Panc1 (cell line): ENCODE data around the gene SYDE2. TPM values are rescaled to one million over a fixed set of nuclear protein-coding genes. Genes with fewer than 3 reads are reported as not detected.

ENCODE experiments used
- ATAC-seq: fragments of 200-7000 bp; cut with Tn5 transposase; 2 replicates; pipeline ENCODE4 v1.9.1; 2020; ENCODE audit warnings: mild to moderate bottlenecking, moderate library complexity
- BruUV-seq: library from RNA; stranded (reverse); fragments of 400-500 nt; replicated peaks from 2 replicates; lab custom pipeline; 2021; lab: Mats Ljungman, UMichigan
- CTCF ChIA-PET: fragments of 300-600 bp; sonication (Branson Sonifier 250); formaldehyde crosslinking; loops from one replicate; lab custom pipeline; 2022; ENCODE audit warnings: antibody characterized with exemption; lab: Charles Lee
- POLR2A ChIA-PET: fragments of 300-600 bp; sonication (Branson Sonifier 250); formaldehyde crosslinking; loops from one replicate; lab custom pipeline; 2022; ENCODE audit warnings: antibody characterized with exemption; lab: Charles Lee
- DNase-seq: peaks from one replicate; pipeline ENCODE4 v3.0.0-alpha.2; 2010; ENCODE audit warnings: low read depth, low spot score
- H3K27ac ChIP-seq: 2 replicates; pipeline ENCODE4 v1.5.1; 2011; ENCODE audit warnings: mild to moderate bottlenecking, low read length, inconsistent platforms
- H3K27me3 ChIP-seq: fragments of 200-500 bp; sonication (Bioruptor generic); 2 replicates; pipeline ENCODE4 v1.6.0; 2014; ENCODE audit warnings: low read length, inconsistent platforms; ENCODE audit not compliant: control insufficient read depth, insufficient read depth
- H3K36me3 ChIP-seq: fragments of 200-500 bp; sonication (Bioruptor generic); 2 replicates; pipeline ENCODE4 v1.5.1; 2014; ENCODE audit warnings: inconsistent platforms, mild to moderate bottlenecking, low read length, moderate library complexity; ENCODE audit not compliant: control insufficient read depth, insufficient read depth
- H3K4me1 ChIP-seq: 2 replicates; pipeline ENCODE4 v1.5.1; 2011; ENCODE audit warnings: inconsistent platforms, mild to moderate bottlenecking, low read length, moderate library complexity; ENCODE audit not compliant: control insufficient read depth, insufficient read depth
- H3K4me3 ChIP-seq, 2 experiments: 2 replicates each; pipeline ENCODE4 v1.5.1; 2011 to 2012; ENCODE audit warnings: low read depth in 2 of 2, low read length in 2 of 2, mild to moderate bottlenecking in 2 of 2, inconsistent platforms in 1 of 2, moderate library complexity in 1 of 2
- H3K9me3 ChIP-seq: fragments of 200-500 bp; sonication (Bioruptor generic); 2 replicates; pipeline ENCODE4 v1.5.1; 2014; ENCODE audit warnings: low read depth, mild to moderate bottlenecking, inconsistent platforms, low read length, moderate library complexity; ENCODE audit not compliant: control insufficient read depth, insufficient read depth
- POLR2AphosphoS5 ChIP-seq: IDR thresholded peaks from 2 replicates; pipeline ENCODE4 v1.6.1; 2012; ENCODE audit warnings: mild to moderate bottlenecking, low read depth, low read length, moderate library complexity
- REST ChIP-seq, 2 experiments: IDR thresholded peaks; 2 replicates each; pipeline ENCODE4 v1.6.1; 2011 to 2012; ENCODE audit warnings: low read depth in 2 of 2, control low read depth in 1 of 2, low read length in 1 of 2, mild to moderate bottlenecking in 1 of 2, moderate library complexity in 1 of 2; ENCODE audit not compliant: insufficient read depth in 1 of 2
- SIN3A ChIP-seq: IDR thresholded peaks from 2 replicates; pipeline ENCODE4 v1.6.1; 2012; ENCODE audit warnings: low read depth, mild to moderate bottlenecking, low read length, moderate library complexity, borderline replicate concordance; ENCODE audit not compliant: insufficient read depth
- TCF7L2 ChIP-seq: IDR thresholded peaks from 2 replicates; pipeline ENCODE4 v1.6.1; 2011; ENCODE audit warnings: mild to moderate bottlenecking, low read depth, low read length, inconsistent platforms
- in situ Hi-C: cut with HindIII; loops from 2 replicates; pipeline ENCODE4 v1.10.0; 2016; ENCODE audit warnings: low sequenced_read_pairs, low pct_unique_long_range_greater_than_20kb
- intact Hi-C: fragments of 100-400 bp; cut with micrococcal nuclease; formaldehyde crosslinking; loops from one replicate; pipeline ENCODE4 v1.10.0; 2022; ENCODE audit not compliant: unreplicated experiment
- total RNA-seq: library from RNA; stranded (reverse); gene quantifications from one replicate; pipeline ENCODE4 v1.2.1, GENCODE V29; 2021; ENCODE audit not compliant: unreplicated experiment
- TF ChIP-seq, protein P1 (sequence below): fragments of 450-650 bp; IDR thresholded peaks from 2 replicates; pipeline ENCODE4 v1.5.1; 2017; ENCODE audit warnings: mild to moderate bottlenecking

The SYDE2 gene
- total RNA-seq, 1 experiment from 2014 or later: 18.2 TPM

DNA sequence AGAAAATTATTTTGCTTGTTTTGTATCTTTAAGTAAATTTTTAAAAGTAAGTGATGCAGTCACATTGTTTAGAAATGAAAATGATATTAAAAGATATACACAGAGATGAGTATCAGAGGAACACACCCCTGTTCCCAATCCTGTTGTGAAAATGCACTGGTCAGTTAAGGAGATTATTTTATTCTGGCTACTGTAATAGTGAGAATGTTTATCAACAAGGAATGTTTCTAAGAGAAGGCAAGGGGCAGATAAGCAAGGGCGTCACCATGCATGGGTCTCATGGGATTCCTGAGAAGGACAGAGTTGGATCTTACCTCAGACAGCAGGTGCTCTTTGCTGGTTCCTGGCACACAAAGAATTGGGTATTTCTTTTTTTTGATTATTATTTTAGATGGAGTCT, 36.8 kb upstream of the SYDE2 start:
- CTCF ChIA-PET: no interaction called here

GRCh38 chr1:85230305-85230977, 29.6 kb upstream of the SYDE2 start:
- Histone ChIP-seq H3K9me3 (no peaks in the 10 kb centered on the region), H3K36me3 (no peaks in the 10 kb centered on the region), H3K27me3 (no peaks in the 10 kb centered on the region), H3K4me3 (no peak overlapping the region), H3K4me1 (no peaks in the 10 kb centered on the region), H3K27ac (no peak overlapping the region)
- POLR2A ChIA-PET: interaction anchor here (0.6 kb wide), 1 partner anchor 13 kb away, joined by 4 read pairs; no protein-coding TSS in a partner anchor
- no peak for DNase-seq
- intact Hi-C loops (no loop called here), in situ Hi-C loops (no loop called here)
- peak; percentile 82 for ATAC-seq
- BruUV-seq: no TSS peak
- TF ChIP-seq, protein P1, sequence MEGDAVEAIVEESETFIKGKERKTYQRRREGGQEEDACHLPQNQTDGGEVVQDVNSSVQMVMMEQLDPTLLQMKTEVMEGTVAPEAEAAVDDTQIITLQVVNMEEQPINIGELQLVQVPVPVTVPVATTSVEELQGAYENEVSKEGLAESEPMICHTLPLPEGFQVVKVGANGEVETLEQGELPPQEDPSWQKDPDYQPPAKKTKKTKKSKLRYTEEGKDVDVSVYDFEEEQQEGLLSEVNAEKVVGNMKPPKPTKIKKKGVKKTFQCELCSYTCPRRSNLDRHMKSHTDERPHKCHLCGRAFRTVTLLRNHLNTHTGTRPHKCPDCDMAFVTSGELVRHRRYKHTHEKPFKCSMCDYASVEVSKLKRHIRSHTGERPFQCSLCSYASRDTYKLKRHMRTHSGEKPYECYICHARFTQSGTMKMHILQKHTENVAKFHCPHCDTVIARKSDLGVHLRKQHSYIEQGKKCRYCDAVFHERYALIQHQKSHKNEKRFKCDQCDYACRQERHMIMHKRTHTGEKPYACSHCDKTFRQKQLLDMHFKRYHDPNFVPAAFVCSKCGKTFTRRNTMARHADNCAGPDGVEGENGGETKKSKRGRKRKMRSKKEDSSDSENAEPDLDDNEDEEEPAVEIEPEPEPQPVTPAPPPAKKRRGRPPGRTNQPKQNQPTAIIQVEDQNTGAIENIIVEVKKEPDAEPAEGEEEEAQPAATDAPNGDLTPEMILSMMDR: peak; percentile 79
- TF ChIP-seq REST (IDR thresholded peaks at IDR 0.05; ENCODE audit: insufficient read depth in 1 of 2, low read depth in 2 of 2, low read length in 1 of 2): no peak
- CTCF ChIA-PET: interaction anchor here (0.7 to 1.6 kb wide), 5 partner anchors 15 to 286 kb away, joined by 4 to 13 read pairs (median 4); no protein-coding TSS in a partner anchor

More for the DNA sequence above, 36.8 kb upstream of the SYDE2 start:
- Histone ChIP-seq H3K27me3 (no peaks in the 10 kb centered on the region; the same call in 1 of the 2 replicates), H3K4me3 (no peak overlapping the region), H3K36me3 (no peaks in the 10 kb centered on the region), H3K9me3 (no peaks in the 10 kb centered on the region), H3K27ac (no peak overlapping the region), H3K4me1 (0 out of 2 replicates have a peak, but pooled peaks cover 5% of the 10 kb centered on the region)
- no TSS peak for BruUV-seq
- in situ Hi-C loops (no loop called here), intact Hi-C loops (no loop called here)
- no peak for DNase-seq
- TF ChIP-seq POLR2AphosphoS5: no peak
- ATAC-seq: no peak
- POLR2A ChIA-PET: no interaction called here

- DNase-seq (no peak), ATAC-seq (peak; percentile 40; the same call in 1 of the 2 replicates)
- Histone ChIP-seq H3K9me3 (no peaks in the 10 kb centered on the region), H3K4me3 (no peak overlapping the region), H3K36me3 (no peaks in the 10 kb centered on the region), H3K27ac (no peak overlapping the region), H3K4me1 (peaks cover 1% of the 10 kb centered on the region; the same call in 1 of the 2 replicates), H3K27me3 (no peaks in the 10 kb centered on the region)
- POLR2A ChIA-PET: interaction anchor here (0.6 kb wide), 2 partner anchors 13 to 176 kb away, joined by 3 to 4 read pairs; no protein-coding TSS in a partner anchor
- intact Hi-C loops: no loop called here
- no peak for TF ChIP-seq POLR2AphosphoS5
- TF ChIP-seq, protein P1: no peak; the same call in 1 of the 2 replicates
- no peak for TF ChIP-seq SIN3A
- TF ChIP-seq REST (IDR thresholded peaks at IDR 0.05; ENCODE audit: insufficient read depth in 1 of 2, low read depth in 2 of 2, low read length in 1 of 2): no peak
- TF ChIP-seq TCF7L2: no peak
- in situ Hi-C loops: no loop called here
- CTCF ChIA-PET: interaction anchor here (0.7 to 1.6 kb wide), 3 partner anchors 25 to 285 kb away, joined by 4 to 13 read pairs (median 4); no protein-coding TSS in a partner anchor
- no TSS peak for BruUV-seq
These were observed 28.8 kb upstream of the SYDE2 start for GRCh38 chr1:85229574-85230097.
